Fibroblast of peridontal ligament (primary cell): ENCODE measurements around the gene IL37.
"Not testable (repeated sequence)": the region's sequence is repeated elsewhere in the genome, so short reads cannot be mapped to it uniquely, and the experiment has no call there.

ENCODE experiments used
- DNase-seq: peaks from one replicate; pipeline ENCODE4 v3.0.0-alpha.2; 2010; ENCODE audit errors: extremely low read depth

Gene IL37

GRCh38 chr2:112923237-112923966 lies 12.4 kb downstream of the IL37 start:
- DNase-seq = no peak

- no peak for DNase-seq
These were observed 13.0 kb downstream of the IL37 start for GRCh38 chr2:112923967-112924338.

- DNase-seq = no peak
These were observed 13.4 kb downstream of the IL37 start for GRCh38 chr2:112924360-112924759.

DNA sequence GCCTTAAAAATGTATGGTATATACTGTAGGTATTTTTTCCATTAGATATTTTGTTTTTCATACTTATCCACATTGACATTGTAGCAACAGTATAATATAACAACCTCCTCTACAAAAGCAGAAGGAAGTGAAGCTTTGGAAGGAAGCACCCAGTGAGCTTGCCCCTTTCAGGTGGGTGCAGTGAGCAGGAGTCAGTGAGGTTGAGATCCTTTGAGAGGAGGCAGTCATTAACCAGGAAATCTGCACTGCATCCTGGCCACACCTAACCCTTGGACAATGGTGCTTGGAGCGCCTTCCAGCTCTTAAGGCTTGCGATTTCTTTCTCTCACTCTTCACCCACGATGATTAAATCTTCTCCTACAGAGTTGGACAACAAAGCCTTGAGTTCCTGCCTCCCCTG lies 13.9 kb downstream of the IL37 start:
- no peak for DNase-seq

DNA sequence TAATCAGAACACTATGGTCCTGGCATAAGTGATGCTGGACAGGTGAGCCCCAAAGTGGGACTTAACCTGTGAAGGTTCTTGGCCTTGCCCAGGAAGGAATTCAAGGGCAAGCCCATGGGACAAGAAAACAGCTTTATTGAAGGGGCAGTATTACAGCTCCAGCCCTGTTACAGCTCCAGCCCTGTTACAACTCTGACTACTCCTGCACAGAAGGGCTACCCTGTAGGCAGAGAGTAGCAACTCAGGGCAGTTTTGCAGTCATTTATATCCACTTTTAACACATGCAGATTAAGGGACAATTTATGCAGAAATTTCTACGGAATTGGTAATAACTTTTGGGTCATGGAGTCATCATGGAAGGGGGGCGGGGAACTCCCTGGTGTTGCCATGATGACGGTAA lies 15.7 kb downstream of the IL37 start:
- no peak for DNase-seq

DNA sequence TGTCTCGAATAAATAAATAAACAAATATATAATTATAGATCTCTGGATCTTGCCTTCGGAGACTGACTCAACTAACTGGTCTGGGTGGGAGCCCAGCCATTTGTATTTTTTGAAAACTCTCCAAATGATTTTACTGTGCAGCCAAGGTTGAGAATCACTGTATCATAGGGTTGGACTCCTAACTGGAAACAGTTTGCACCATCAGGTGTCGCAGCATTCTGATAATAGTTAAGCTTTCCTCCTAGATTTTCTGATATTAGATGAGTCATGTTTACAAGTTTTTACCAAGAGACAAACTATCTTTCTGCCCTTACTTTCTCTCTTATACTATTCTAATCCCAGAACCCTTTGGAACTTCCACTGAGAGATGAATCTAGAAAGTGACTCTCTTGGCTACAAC lies 16.8 kb downstream of the IL37 start:
- DNase-seq = no peak

DNA sequence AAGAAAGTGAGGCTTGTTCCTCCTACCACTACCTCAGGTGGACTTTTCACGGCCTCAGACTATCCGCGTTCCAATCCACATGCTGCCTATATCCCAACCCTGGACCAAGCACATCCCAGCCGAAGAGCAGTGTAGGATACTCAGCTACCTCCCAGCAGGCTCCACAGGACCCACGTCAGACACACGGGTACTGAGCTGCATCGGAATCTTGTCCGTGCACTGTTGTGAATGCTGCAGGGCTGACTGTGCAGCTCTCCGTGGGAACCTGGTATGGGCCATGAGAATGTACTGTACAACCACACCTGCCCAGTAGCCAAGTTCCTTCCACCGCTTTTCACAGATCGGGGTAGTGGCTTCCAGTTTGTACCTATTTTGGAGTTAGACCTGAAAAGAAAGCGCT lies 22.3 kb downstream of the IL37 start:
- DNase-seq = no peak

DNA sequence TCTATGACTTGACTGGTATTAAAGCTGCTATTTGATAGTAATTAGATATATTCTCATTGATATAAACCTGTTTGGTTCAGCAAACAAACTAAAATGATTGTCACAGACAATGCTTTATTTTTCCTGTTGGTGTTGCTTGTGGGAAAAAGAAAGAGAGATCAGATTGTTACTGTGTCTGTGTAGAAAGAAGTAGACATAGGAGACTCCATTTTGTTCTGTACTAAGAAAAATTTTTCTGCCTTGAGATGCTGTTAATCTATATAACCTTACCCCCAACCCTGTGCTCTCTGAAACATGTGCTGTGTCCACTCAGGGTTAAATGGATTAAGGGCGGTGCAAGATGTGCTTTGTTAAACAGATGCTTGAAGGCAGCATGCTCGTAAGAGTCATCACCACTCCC lies 23.2 kb downstream of the IL37 start:
- DNase-seq = not testable (repeated sequence)

GRCh38 chr2:112936927-112937232 lies 25.9 kb downstream of the IL37 start:
- DNase-seq = no peak

DNA sequence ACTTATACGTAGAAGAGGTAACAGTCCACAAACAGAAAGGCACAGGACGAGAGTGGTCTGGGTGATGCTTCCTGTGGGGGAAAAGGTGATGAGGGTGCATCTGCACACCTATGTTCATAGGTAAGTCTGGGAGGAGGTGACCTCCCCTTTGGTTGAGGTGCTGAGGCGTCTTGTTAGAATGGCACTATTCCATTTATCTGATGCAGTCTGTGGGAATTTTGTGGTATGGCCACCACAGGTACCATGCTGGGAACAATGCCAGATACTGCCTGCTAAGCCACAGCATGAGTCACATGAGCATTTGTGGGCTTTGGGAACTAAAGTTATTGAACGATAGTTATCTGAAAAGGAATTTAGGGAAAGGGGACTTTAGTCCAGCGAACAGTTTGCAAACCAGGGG lies 27.9 kb downstream of the IL37 start:
- no peak for DNase-seq

DNA sequence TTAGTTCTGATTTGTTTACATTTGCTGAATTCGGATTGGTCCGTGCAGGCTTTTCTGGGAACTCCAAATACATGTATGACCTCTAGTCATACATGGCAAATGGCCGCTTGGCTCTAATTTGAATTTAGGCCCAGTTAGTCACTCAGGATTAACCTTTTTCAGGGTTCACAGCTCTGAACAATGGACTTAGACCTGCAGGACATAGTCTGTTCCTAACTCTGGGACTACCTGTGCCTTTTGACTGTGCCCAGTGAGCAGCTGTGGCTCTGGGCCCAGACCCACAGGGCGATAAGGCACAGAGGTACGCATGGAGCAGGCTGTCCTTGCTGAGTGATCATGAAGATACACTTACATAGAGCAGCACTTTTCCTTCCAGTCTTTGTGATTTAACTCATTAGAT lies 28.5 kb downstream of the IL37 start:
- DNase-seq = no peak

DNA sequence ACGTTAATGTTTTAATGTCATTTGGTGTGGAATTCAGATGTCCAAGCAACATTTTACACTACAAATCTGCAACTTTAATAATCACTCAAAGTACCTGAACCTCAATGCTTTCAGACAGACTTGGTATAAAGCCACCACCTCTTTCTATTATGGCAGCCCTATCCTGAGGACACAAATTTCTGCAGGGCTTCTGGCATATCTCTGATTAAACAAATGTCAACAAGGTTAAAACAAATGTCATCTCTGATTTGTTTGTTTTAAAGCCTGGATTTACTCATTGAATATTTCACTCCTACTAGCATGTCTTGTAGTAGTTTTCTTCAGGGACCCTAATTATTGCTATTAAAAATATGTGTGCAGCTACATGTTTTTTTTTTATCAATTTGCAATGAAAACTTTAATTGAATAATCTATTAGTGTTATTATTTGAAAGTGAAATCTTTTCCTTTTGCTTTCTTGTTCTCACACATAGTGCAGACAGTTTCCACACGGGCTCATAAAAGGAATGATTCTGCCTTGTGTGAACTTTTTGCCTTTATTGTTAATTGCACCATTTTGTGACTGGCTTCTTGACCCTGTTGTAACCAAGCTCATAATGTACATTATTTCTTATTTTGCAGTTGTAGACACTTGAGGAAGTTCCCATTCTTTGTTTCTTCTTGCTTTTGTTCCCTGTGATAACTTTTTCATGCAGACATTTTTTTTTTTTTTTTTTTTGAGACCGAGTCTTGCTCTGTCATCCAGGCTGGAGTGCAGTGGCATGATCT lies 30.1 kb downstream of the IL37 start:
- no peak for DNase-seq

GRCh38 chr2:112941753-112942653 lies 31.0 kb downstream of the IL37 start:
- peak; percentile 66 for DNase-seq

DNA sequence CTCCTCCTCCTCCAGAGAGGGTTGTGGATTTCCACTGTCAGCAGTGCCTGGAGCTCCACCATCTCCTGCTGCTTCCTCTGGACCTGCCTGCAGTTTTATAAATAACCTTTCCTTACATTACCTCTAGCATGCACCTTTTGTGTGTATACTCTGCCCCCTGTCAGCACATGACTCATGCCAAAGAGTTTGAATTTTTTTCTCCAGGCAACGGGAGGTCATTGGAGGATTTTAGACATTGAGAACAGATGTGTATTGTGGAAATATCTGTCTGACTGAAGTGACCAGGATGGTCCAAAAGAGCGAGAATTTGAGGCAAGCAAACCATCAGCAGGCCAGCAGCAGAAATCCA lies 31.7 kb downstream of the IL37 start:
- no peak for DNase-seq

GRCh38 chr2:112944971-112945370 lies 34.0 kb downstream of the IL37 start:
- no peak for DNase-seq

DNA sequence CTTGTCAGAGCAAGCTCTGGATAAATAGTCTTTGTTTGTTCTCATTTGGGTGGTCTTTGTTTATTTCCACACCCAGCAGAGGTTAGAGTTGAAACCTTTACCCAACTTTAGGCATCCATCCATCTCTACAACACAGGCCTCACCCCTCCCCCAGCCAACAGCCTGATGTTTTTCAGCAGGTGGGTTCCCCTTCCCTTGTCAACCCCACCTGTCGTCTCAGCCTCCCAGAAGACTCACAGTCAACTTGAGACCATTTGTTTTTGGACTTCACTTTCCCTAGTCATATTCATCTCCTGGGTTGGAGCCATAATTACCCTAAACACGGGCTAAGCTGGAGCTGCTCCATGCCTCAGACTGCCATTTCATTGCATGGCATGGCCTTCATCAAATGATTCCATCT lies 35.1 kb downstream of the IL37 start:
- DNase-seq = no peak

DNA sequence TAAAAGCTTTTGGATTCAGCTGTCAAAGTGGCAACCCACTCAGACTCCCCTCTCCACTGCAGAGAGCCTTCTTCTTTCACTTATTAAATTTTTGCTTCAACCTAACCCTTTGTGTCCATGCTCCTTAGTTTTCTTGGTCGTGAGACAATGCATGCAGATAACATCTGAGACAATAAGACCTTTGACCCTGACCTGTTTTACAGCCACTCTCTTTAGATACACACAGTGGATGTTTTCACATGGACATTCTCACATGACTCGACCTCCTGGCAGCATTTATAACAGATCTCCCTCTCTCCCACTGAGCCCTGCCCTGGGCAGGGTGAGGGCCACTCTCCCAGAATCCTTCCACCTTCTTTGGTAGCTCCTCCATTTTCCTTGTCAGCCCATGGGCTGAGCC lies 36.4 kb downstream of the IL37 start:
- no peak for DNase-seq

DNA sequence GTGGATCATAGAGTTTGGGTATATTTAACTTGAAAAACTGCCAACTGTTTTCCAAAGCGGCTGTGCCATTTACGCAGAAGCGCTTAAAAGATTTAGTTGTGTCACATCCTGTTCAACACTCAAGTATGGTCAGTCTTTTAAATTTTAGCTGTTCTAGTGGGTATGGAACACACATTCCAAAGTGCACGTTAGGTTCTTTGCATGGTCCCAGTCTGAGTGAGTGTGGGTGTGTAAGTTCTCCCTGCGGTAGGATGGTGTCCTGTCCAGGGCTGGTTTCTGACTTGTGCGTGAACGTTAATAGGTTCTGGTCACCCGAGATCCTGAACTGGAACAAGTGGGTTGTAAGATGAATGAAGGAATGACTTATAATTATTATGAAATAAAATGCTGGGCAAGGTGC lies 38.5 kb downstream of the IL37 start:
- no peak for DNase-seq

DNA sequence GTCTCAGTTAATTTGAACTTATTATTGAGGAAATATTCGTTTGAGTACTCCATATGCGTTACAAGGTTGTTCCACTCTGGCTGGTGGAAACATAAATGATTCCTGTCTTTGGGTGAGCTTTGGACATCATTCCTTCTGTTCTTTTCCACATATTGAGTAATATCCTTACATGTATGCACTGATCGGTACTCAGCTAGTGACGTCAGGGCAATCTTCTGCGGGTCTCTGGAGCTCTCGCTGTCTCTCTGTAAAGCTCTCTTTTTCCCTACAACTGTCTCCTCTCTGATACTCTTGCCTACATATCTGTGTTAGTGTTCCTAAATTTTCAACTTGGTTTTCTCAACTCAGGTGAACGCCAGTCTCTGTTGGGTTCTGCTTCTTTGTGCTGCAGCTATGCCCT lies 43.4 kb downstream of the IL37 start:
- DNase-seq = no peak

- no peak for DNase-seq
These were observed 46.5 kb downstream of the IL37 start for GRCh38 chr2:112957511-112957910.

DNA sequence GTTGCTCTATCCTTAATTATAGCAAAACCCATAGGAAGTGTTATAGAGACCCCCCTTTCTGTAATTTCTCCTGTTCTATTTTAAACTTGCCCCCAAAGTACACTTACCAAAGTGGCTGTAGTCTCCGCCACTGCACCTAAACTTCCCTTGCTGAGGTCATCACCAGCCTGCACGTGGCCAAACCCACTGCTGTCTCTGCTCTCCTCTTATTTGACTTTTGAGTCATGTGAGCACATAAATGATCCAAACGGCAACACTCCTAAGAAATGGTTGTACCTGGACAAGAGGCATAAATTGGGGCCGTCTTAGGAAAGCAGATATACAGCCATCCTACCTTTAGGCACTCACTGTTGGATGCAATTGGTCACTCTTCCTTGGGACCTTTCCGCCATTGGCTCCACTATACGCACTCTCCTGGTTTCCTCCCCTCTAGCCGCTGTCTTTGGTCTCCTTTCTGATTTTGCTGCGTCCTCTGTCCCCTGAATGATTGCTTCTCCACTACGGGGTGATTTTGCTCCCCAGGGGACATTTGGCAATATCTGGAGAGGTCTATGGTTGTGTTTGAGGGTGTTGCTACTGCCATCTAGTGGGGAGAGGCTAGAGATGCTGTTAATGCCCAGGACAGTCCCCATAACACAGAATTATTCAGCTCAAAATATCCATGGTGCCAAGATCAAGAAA lies 47.6 kb downstream of the IL37 start:
- DNase-seq = peak; percentile 71

DNA sequence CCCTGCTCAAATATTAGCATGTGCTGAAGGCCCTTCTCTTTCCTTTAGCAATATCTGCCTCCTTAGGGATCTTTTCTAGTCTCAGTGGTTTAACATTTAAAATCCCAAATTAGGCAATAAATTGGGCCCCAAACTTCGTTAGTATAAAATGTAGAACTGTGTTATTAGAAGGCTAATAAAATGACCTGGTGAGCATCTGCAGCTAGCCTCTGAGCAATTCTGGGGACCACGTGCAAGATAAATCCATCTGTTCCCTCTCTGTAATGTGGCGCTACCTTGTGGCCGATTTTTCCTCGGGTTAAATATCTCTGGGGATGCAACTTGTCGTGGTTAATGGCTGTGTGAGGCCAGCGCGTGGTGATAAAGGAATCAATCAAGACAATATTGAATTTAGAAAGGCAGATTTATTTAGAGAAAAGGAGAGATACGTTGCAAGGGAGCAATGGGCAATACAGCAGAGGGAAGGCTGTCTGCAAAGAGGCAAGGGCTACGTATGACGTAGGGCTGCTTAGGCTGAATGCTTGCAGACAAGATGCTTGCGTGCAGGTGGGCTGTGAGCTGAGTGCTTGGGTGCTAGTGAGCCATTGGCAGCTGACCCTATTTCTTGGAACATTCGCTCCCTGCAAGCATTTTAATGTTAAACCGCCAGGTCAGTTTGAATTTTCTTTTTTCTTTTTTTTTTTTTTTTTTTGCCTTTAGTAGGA lies 48.3 kb downstream of the IL37 start:
- DNase-seq = peak; percentile 3
